IMR-90 (cell line): ENCODE results near the gene MRPL23. TPM values are rescaled to one million over a fixed set of nuclear protein-coding genes. Genes with fewer than 3 reads are reported as not detected.

Experiments used
- ATAC-seq: fragments of 200-7000 bp; cut with Tn5 transposase; 2 replicates; pipeline ENCODE4 v1.9.1; 2020; ENCODE audit warnings: low read depth, mild to moderate bottlenecking, moderate library complexity
- BruUV-seq: library from RNA; stranded (reverse); fragments of 400-500 nt; replicated peaks from 2 replicates; lab custom pipeline; 2021; lab: Mats Ljungman, UMichigan
- CTCF ChIA-PET: fragments of 300-600 bp; formaldehyde crosslinking; extraction: SDS; loops from one replicate; lab custom pipeline; 2021; ENCODE audit warnings: antibody characterized with exemption; lab: Yijun Ruan, JAX
- POLR2A ChIA-PET: fragments of 300-600 bp; sonication (Branson Sonifier 250); formaldehyde crosslinking; loops from one replicate; lab custom pipeline; 2022; ENCODE audit warnings: antibody characterized with exemption; ENCODE audit not compliant: unreplicated experiment; lab: Charles Lee
- DNase-seq: peaks from one replicate; pipeline ENCODE4 v3.0.0; 2013
- H2AFZ ChIP-seq: replicated peaks from 2 replicates; pipeline ENCODE3; 2013; ENCODE audit warnings: low read length, mild to moderate bottlenecking; ENCODE audit not compliant: poor library complexity
- H2AK5ac ChIP-seq: 2 replicates; pipeline ENCODE4 v1.6.1; 2013; ENCODE audit warnings: low read depth, low read length, inconsistent platforms
- H2AK9ac ChIP-seq: replicated peaks from 2 replicates; pipeline ENCODE3; 2013; ENCODE audit warnings: mild to moderate bottlenecking, low read depth, low read length, moderate library complexity; ENCODE audit not compliant: poor library complexity
- H2BK120ac ChIP-seq: 2 replicates; pipeline ENCODE4 v1.6.1; 2013; ENCODE audit warnings: low read depth, low read length, inconsistent platforms
- H2BK15ac ChIP-seq: 3 replicates; pipeline ENCODE4 v1.6.1; 2013; ENCODE audit warnings: low read depth, low read length, inconsistent platforms
- H2BK20ac ChIP-seq: 2 replicates; pipeline ENCODE4 v1.6.1; 2013; ENCODE audit warnings: low read depth, mild to moderate bottlenecking, inconsistent platforms, low read length, moderate library complexity
- H2BK5ac ChIP-seq: 2 replicates; pipeline ENCODE4 v1.6.1; 2013; ENCODE audit warnings: mild to moderate bottlenecking, low read depth, low read length, inconsistent platforms; ENCODE audit not compliant: poor library complexity, severe bottlenecking
- H3K14ac ChIP-seq: replicated peaks from 2 replicates; pipeline ENCODE4 v1.6.1; 2013; ENCODE audit warnings: low read depth, low read length, inconsistent platforms
- H3K18ac ChIP-seq: 2 replicates; pipeline ENCODE4 v1.6.1; 2013; ENCODE audit warnings: low read depth, low read length, control low read depth
- H3K23ac ChIP-seq: 2 replicates; pipeline ENCODE4 v1.6.1; 2013; ENCODE audit warnings: low read depth, low read length, inconsistent platforms
- H3K27ac ChIP-seq: 2 replicates; pipeline ENCODE4 v1.5.1; 2013; ENCODE audit warnings: mild to moderate bottlenecking, control low read depth, low read length; ENCODE audit not compliant: insufficient read depth
- H3K27me3 ChIP-seq: 2 replicates; pipeline ENCODE4 v1.6.1; 2013; ENCODE audit warnings: low read length; ENCODE audit not compliant: control insufficient read depth, insufficient read depth
- H3K36me3 ChIP-seq: 2 replicates; pipeline ENCODE4 v1.6.1; 2013; ENCODE audit warnings: low read length, mixed read lengths; ENCODE audit not compliant: control insufficient read depth, insufficient read depth
- H3K4ac ChIP-seq: 2 replicates; pipeline ENCODE4 v1.6.1; 2013; ENCODE audit warnings: low read depth, low read length, inconsistent platforms
- H3K4me1 ChIP-seq: 2 replicates; pipeline ENCODE4 v1.6.1; 2013; ENCODE audit warnings: low read length, mixed read lengths; ENCODE audit not compliant: control insufficient read depth, insufficient read depth
- H3K4me2 ChIP-seq: 2 replicates; pipeline ENCODE4 v1.6.1; 2013; ENCODE audit warnings: low read depth, mild to moderate bottlenecking, control low read depth, low read length, moderate library complexity
- H3K4me3 ChIP-seq: 2 replicates; pipeline ENCODE4 v1.5.1; 2013; ENCODE audit warnings: low read depth, mild to moderate bottlenecking, control low read depth, low read length, moderate library complexity; ENCODE audit not compliant: insufficient read depth
- H3K56ac ChIP-seq: 2 replicates; pipeline ENCODE4 v1.6.1; 2013; ENCODE audit warnings: low read length, inconsistent platforms; ENCODE audit not compliant: insufficient read depth; ENCODE audit errors: extremely low read depth
- H3K79me1 ChIP-seq, 2 experiments: 2 replicates each; pipeline ENCODE4 v1.6.1; 2013; ENCODE audit warnings: low read length in 2 of 2, inconsistent platforms in 1 of 2, low read depth in 1 of 2
- H3K9ac ChIP-seq: 2 replicates; pipeline ENCODE4 v1.6.1; 2013; ENCODE audit warnings: low read depth, low read length, control low read depth
- H3K9me1 ChIP-seq: 2 replicates; pipeline ENCODE4 v1.6.1; 2013; ENCODE audit warnings: low read length, inconsistent platforms; ENCODE audit not compliant: insufficient read depth
- H3K9me3 ChIP-seq: 2 replicates; pipeline ENCODE4 v1.6.1; 2013; ENCODE audit warnings: low read length; ENCODE audit not compliant: control insufficient read depth, insufficient read depth
- H4K20me1 ChIP-seq: 2 replicates; pipeline ENCODE4 v1.6.1; 2013; ENCODE audit warnings: low read length, inconsistent platforms; ENCODE audit not compliant: insufficient read depth
- H4K5ac ChIP-seq: 2 replicates; pipeline ENCODE4 v1.6.1; 2013; ENCODE audit warnings: mild to moderate bottlenecking, low read depth, low read length, control low read depth
- H4K8ac ChIP-seq, 2 experiments: 2 replicates each; pipeline ENCODE4 v1.6.1; 2013; ENCODE audit warnings: low read depth in 2 of 2, low read length in 2 of 2, control low read depth in 1 of 2, inconsistent platforms in 1 of 2
- H4K91ac ChIP-seq: 2 replicates; pipeline ENCODE4 v1.6.1; 2013; ENCODE audit warnings: low read depth, low read length, inconsistent platforms; ENCODE audit not compliant: insufficient read depth
- BHLHE40 ChIP-seq: fragments of 150-350 bp; IDR thresholded peaks from 2 replicates; pipeline ENCODE4 v1.6.1; 2016; ENCODE audit warnings: mild to moderate bottlenecking, low read depth, low read length
- CEBPB ChIP-seq: IDR thresholded peaks from 2 replicates; pipeline ENCODE4 v1.6.1; 2012; ENCODE audit warnings: low read depth, low read length, improper control_type of control experiment
- CHD1 ChIP-seq: IDR thresholded peaks from 2 replicates; pipeline ENCODE4 v1.6.1; 2012; ENCODE audit warnings: low read depth, low read length, improper control_type of control experiment
- MAZ ChIP-seq: IDR thresholded peaks from 2 replicates; pipeline ENCODE4 v1.6.1; 2012; ENCODE audit warnings: low read depth, mild to moderate bottlenecking, low read length, improper control_type of control experiment, moderate library complexity, borderline replicate concordance
- MXI1 ChIP-seq: IDR thresholded peaks from 2 replicates; pipeline ENCODE4 v1.6.1; 2012; ENCODE audit warnings: low read depth, mild to moderate bottlenecking, low read length, moderate library complexity, borderline replicate concordance
- NFE2L2 ChIP-seq: fragments of 150-350 bp; IDR thresholded peaks from 2 replicates; pipeline ENCODE4 v1.6.1; 2016; ENCODE audit warnings: low read depth, mild to moderate bottlenecking, low read length
- POLR2A ChIP-seq: IDR thresholded peaks from 2 replicates; pipeline ENCODE4 v1.6.1; 2012; ENCODE audit warnings: mild to moderate bottlenecking, low read depth, low read length
- RAD21 ChIP-seq: IDR thresholded peaks from 2 replicates; pipeline ENCODE4 v1.6.1; 2012; ENCODE audit warnings: low read length, improper control_type of control experiment
- RCOR1 ChIP-seq: IDR thresholded peaks from 2 replicates; pipeline ENCODE4 v1.6.1; 2012; ENCODE audit warnings: mild to moderate bottlenecking, low read length, improper control_type of control experiment; ENCODE audit not compliant: insufficient replicate concordance
- RFX5 ChIP-seq: IDR thresholded peaks from 2 replicates; pipeline ENCODE4 v1.8.0; 2012; ENCODE audit warnings: low read depth, mild to moderate bottlenecking, low read length, moderate library complexity
- SMC3 ChIP-seq: fragments of 150-350 bp; IDR thresholded peaks from 2 replicates; pipeline ENCODE4 v1.6.1; 2016; ENCODE audit warnings: low read depth, mild to moderate bottlenecking, antibody characterized with exemption, low read length, moderate library complexity
- WGBS, 2 experiments: methylation state at CpG; one replicate each; pipeline versions ENCODE4 v1.1.5 to v1.1.7; 2013; ENCODE audit warnings: missing lambda C conversion rate in 2 of 2; ENCODE audit not compliant: insufficient read length in 1 of 2; ENCODE audit errors: extremely low coverage in 2 of 2; 5-methylcytosine and 5-hydroxymethylcytosine counted together
- dilution Hi-C: fragments of 300-500 bp; cut with HindIII; formaldehyde crosslinking; loops from one replicate; pipeline ENCODE4 v1.14.3; 2018; ENCODE audit warnings: low sequenced_read_pairs; ENCODE audit not compliant: unreplicated experiment
- in situ Hi-C: fragments of 300-500 bp; cut with MboI; formaldehyde crosslinking; loops from 3 replicates; pipeline ENCODE4 v1.14.3; 2019; ENCODE audit warnings: low sequenced_read_pairs, inconsistent platforms, mixed read lengths
- intact Hi-C: fragments of 100-400 bp; cut with micrococcal nuclease; formaldehyde crosslinking; loops from 2 replicates; pipeline ENCODE4 v1.10.0; 2022
- polyA plus RNA-seq, 3 experiments: library from polyadenylated mRNA; depleted of rRNA; stranded (reverse); fragments of >200 nt; gene quantifications; 2 replicates each; pipeline ENCODE4 v1.2.3, GENCODE V29; 2012; ENCODE audit warnings: low replicate concordance in 1 of 3
- total RNA-seq: library from RNA; depleted of rRNA; stranded (reverse); fragments of >200 nt; gene quantifications from 2 replicates; pipeline ENCODE4 v1.2.3, GENCODE V29; 2012
- TF ChIP-seq, protein P1 (sequence below): fragments of 150-350 bp; IDR thresholded peaks from 2 replicates; pipeline ENCODE4 v1.6.1; 2017; ENCODE audit warnings: mild to moderate bottlenecking, antibody characterized with exemption, low read length, low read depth
- TF ChIP-seq, protein P2 (sequence below): fragments of 150-350 bp; IDR thresholded peaks from 2 replicates; pipeline ENCODE4 v1.6.1; 2016; ENCODE audit warnings: low read depth, mild to moderate bottlenecking, low read length, moderate library complexity, borderline replicate concordance

The MRPL23 gene
- total and polyA plus RNA-seq, 2 of the 4 experiments (the other 2 are of a cell fraction) = 68.4 to 114 TPM

DNA sequence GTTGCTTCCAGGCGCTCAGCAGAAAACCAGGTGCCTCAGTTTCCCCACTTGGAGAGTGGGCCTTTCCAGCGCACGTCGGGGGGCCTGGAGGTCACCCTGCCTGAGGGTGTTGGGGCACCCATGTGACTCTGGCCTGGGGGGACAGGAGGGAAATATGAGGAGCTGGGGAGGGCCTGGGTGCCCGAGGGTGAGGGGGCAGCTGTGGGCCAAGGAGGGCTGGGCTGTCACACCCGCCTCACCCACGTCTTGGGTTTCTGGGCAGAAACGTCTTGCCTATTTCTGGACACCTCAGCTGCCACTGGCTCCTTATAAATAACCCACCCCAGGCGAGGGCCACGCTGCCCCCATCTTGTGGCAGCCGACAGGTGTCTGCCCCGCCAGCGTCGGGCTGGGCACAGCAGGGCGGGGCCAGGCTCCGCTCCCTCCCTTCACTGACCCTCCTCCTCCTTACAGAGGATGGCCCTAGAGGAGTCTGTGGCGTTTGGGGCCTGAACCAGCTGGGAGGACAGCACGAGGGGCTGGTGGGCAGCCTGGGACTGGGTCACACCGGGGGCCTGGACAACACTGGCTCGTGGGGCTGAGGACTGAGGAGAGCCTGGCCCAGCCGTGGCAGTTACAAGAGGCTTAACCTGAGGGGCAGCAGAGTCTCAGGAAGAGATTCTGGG, 26.1 kb upstream of the MRPL23 start (continued):
- TF ChIP-seq RFX5 (no peak), SMC3 (no peak)
- TF ChIP-seq, protein P1, sequence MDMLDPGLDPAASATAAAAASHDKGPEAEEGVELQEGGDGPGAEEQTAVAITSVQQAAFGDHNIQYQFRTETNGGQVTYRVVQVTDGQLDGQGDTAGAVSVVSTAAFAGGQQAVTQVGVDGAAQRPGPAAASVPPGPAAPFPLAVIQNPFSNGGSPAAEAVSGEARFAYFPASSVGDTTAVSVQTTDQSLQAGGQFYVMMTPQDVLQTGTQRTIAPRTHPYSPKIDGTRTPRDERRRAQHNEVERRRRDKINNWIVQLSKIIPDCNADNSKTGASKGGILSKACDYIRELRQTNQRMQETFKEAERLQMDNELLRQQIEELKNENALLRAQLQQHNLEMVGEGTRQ = no peak

GRCh38 chr11:1921574-1922141, 25.5 kb upstream of the MRPL23 start:
- Histone ChIP-seq H2AFZ (no peak overlapping the region), H4K5ac (no peak overlapping the region), H4K20me1 (no peaks in the 10 kb centered on the region; the same call in 1 of the 2 replicates), H3K23ac (no peak overlapping the region), H3K79me1 (no peaks in the 10 kb centered on the region), H3K56ac (no peak overlapping the region), H3K4me1 (no peaks in the 10 kb centered on the region), H3K18ac (no peak overlapping the region), H3K9me3 (no peaks in the 10 kb centered on the region), H3K4ac (no peak overlapping the region), H3K9ac (no peak overlapping the region), H2BK120ac (no peak overlapping the region), H3K27me3 (peaks cover 14% of the 10 kb centered on the region), H3K4me2 (no peak overlapping the region), H4K91ac (no peak overlapping the region), H3K36me3 (no peaks in the 10 kb centered on the region), H3K9me1 (no peaks in the 10 kb centered on the region), H2AK5ac (no peak overlapping the region), H2BK15ac (no peak overlapping the region), H3K27ac (no peak overlapping the region), H4K8ac (no peak overlapping the region), H3K4me3 (no peak overlapping the region), H3K14ac (no peak overlapping the region), H2BK20ac (no peak overlapping the region), H2BK5ac (no peak overlapping the region), H2AK9ac (no peak overlapping the region)
- dilution Hi-C loops = no loop called here
- intact Hi-C loops = no loop called here
- DNase-seq (no peak), ATAC-seq (no peak)
- no TSS peak for BruUV-seq
- POLR2A ChIA-PET = no interaction called here
- CTCF ChIA-PET = interaction anchor here (0.6 kb wide), 2 partner anchors 282 to 1190 kb away, joined by 3 to 5 read pairs; no protein-coding TSS in a partner anchor
- in situ Hi-C loops = no loop called here
- TF ChIP-seq, protein P2, sequence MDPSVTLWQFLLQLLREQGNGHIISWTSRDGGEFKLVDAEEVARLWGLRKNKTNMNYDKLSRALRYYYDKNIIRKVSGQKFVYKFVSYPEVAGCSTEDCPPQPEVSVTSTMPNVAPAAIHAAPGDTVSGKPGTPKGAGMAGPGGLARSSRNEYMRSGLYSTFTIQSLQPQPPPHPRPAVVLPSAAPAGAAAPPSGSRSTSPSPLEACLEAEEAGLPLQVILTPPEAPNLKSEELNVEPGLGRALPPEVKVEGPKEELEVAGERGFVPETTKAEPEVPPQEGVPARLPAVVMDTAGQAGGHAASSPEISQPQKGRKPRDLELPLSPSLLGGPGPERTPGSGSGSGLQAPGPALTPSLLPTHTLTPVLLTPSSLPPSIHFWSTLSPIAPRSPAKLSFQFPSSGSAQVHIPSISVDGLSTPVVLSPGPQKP = no peak
- no peak for TF ChIP-seq MXI1
- no peak for TF ChIP-seq BHLHE40
- no peak for TF ChIP-seq RAD21
- no peak for TF ChIP-seq POLR2A
- TF ChIP-seq, protein P1 = no peak
- no peak for TF ChIP-seq MAZ
- no peak for TF ChIP-seq CEBPB
- TF ChIP-seq NFE2L2 = no peak
- TF ChIP-seq RFX5 = no peak
- TF ChIP-seq CHD1 = no peak
- TF ChIP-seq SMC3 = no peak
- no peak for TF ChIP-seq RCOR1
- WGBS, 2 experiments = 77% methylated on average over 4 of the region's 18 CpGs; no CpG with 5 or more reads in 1 of the 2 experiments
